Stimulated activated CD4-positive, alpha-beta T cell treated with anti-CD3 and anti-CD28 coated beads, Interleukin-4, amount 100 ng/mL, for 4 hours (primary cell): ENCODE results near the gene C2CD2.
"Not testable (repeated sequence)": the region's sequence is repeated elsewhere in the genome, so short reads cannot be mapped to it uniquely, and the experiment has no call there.

ENCODE experiments used
- DNase-seq, 2 experiments: peaks; one replicate each; pipeline ENCODE4 v3.0.0-alpha.2; 2020

The C2CD2 gene

GRCh38 chr21:41973861-41974751, 20.3 kb upstream of the C2CD2 start:
- no peak for DNase-seq

GRCh38 chr21:41973427-41973831, 19.6 kb upstream of the C2CD2 start:
- no peak for DNase-seq

- no peak for DNase-seq
Measured at GRCh38 chr21:41972511-41973205, 18.8 kb upstream of the C2CD2 start.

- DNase-seq: no peak
Measured at GRCh38 chr21:41971891-41972290, 18.1 kb upstream of the C2CD2 start.

- DNase-seq: no peak
Measured at GRCh38 chr21:41970751-41971653, 17.2 kb upstream of the C2CD2 start.

- DNase-seq: no peak
Measured at GRCh38 chr21:41970106-41970391, 16.2 kb upstream of the C2CD2 start.

- DNase-seq: no peak
Measured at GRCh38 chr21:41967708-41968107, 13.9 kb upstream of the C2CD2 start.

- DNase-seq: no peak
Measured at GRCh38 chr21:41966872-41967621, 13.2 kb upstream of the C2CD2 start.

DNA sequence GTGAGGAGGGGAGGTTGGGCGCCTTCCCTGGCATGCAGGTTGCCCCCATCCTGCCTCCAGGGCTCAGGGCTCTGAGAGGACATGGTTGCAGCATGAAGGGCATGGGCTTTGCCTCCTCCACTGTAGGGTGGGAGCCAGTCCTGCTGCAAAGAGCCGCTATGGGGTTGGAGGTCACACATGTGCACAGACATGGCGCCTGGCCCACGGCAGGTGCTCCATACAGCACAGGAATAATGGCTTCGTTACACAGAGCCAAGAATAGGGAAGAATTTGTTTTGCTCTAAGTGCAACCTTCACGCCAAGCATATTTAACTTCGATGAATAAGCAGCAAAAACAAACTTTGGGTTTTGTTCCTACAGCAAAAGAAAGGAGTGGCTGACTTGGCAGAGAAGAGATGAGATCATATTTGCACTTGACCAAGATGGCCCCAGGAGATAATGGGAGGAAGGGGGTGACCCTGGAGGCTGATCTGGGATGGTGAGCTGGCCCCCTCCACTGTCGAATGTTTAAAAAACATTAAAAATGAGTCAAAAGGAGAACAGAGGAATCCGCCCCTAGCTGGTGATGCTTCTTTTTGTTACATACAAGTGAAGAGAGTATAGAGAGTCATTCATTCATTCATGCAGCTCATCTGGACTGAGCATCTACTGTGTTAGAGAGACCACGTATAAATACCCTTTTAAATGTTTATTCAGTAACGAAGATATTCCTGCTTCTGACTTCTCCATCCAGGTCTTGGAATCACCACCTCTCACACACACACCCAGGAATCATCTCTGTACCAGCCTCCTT, 12.4 kb upstream of the C2CD2 start:
- no peak for DNase-seq

DNA sequence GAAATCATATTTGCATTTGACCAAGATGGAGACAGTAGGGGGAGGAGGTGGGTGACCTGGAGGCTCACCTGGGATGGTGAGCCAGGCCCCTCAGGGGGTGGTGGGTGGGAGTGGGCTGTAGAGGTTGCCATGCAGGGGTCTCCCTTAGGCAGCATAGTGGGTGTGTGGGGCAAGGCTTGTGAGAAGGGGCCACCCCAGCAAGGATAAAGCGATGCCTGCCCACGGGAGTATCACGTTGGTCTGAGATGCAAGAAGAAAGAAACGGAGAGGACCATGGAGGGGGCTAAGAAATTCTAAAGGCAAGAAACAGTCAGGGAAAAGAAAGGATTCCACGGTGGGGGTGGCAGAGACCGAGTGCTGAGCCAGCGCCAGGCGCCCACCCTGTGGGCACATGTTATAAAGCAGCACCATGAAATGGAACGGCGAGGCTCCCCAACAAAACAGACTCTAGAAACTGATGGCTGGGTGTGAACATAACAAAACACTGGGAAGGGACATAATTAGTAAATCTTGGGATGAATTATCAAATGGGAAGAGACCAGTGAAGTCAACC, 11.7 kb upstream of the C2CD2 start:
- no peak for DNase-seq

DNA sequence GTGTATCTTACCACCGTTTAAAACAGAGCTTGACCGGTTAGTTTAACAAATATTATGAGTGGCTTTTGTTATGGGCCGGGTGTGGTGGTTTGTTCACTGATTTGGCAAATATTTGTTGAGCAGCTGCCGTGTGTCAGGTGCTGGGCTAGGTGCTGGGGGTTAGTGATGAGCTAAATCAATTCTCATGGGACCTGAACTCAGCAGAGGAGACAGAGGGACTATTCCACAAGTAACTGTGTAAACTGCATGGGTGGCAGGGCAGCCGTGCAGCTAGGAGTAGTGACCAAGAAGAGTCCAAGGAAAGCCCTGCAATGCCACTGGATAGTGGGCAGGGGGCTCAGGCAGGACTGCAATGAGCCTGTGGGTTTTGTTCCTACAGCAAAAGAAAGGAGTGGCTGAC, 11.2 kb upstream of the C2CD2 start:
- no peak for DNase-seq

GRCh38 chr21:41964171-41964570, 10.4 kb upstream of the C2CD2 start:
- no peak for DNase-seq

- no peak for DNase-seq
Measured at GRCh38 chr21:41962425-41962966, 8.7 kb upstream of the C2CD2 start.

GRCh38 chr21:41961753-41962152, 7.9 kb upstream of the C2CD2 start:
- DNase-seq: no peak

DNA sequence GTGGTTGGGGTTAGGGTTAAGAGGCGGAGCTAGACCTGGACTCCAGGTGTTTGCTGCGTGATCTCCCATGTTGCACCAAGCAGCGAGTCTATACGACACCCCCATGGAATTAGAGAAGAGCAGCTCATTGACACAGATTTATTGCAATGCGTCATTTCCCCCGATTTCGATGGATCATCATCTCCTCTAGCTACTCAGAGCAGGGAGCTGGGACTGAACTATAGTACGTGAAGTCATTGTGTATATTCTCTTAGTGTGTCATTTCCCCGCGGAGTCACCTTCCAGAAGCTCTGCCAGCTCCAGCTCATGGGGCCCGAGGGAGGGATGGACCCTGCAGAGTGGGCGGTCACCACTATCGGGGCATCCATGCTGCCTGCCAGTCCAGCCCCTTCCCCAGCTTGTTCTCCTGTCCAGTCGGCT, 7.5 kb upstream of the C2CD2 start:
- no peak for DNase-seq

DNA sequence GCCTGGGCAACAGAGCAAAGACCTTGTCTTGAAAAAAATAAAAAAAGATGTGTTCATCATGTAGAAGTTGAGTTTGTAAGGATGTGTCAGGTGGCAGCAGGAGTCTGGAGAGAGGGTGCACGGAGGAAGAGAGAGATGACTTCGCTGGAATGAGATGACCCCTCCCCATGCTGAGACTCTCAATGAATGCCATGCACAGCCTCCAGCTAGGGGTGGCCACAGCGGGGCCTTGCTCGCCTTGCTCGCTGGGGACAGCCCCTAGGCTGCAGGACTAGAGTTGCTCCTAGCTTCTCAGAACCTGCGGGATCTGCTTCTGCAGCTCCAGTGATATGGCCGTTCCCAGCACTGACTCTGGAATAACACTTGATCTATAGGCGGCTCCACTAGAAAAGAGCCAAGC, 6.6 kb upstream of the C2CD2 start:
- no peak for DNase-seq

DNA sequence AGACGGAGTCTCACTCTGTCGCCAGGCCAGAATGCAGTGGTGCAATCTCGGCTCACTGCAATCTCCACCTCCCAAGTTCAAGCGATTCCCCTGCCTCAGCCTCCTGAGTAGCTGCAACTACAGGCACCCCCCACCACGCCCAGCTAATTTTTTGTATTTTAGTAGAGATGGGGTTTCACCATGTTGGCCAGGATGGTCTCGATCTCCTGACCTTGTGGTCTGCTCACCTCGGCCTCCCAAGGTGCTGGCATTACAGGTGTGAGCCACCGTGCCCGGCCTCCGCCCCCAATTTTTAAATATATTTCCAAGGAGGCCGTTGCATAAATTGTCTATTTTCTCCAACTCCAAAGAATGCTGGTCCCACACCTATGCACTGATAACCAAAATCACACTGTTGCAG, 5.9 kb upstream of the C2CD2 start:
- not testable (repeated sequence) for DNase-seq

DNA sequence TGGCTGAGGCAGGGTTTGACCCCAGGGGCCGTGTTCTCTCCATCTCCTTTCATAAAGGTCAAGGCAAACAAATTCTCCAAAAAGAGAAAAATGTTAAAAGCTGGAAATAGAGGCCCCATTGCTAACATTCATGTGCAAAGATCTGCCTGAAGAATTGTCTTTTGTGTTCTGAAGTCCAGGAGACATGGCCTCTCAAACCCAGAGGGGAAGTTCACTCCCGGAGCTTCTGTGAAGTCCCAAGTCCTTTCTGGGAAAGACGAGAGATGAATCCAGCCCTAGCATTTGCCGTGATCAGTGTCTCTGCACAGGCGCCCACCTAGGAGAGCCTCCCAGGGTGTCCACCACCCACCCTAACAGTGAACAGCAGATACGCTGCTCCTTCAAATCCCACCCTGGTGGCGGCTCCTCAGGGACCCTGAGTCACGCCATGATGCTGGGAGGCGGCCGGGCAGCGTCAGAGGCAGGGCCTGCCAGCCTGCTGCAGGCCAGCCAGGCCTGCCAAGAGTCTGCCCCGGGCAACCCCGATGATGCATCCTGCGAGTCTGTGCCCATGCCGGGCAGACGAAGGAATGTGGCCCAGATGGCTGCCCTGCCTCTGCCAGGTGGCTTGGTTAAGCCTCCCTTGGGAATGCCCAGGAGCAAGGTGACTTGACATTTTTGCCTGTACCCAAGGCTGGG, 5.2 kb upstream of the C2CD2 start:
- DNase-seq: no peak

GRCh38 chr21:41957991-41958766, 4.4 kb upstream of the C2CD2 start:
- no peak for DNase-seq
